HepG2 (cell line): Measurements from ENCODE around the gene C17orf75. TPM values are rescaled to one million over a fixed set of nuclear protein-coding genes. Genes with fewer than 3 reads are reported as not detected.

Experiments used
- ATAC-seq: fragments of 200-7000 bp; cut with Tn5 transposase; 3 replicates; pipeline ENCODE4 v1.9.1; 2020; ENCODE audit warnings: mild to moderate bottlenecking, moderate library complexity
- BruUV-seq: library from RNA; stranded (reverse); fragments of 400-500 nt; replicated peaks from 2 replicates; lab custom pipeline; 2021; lab: Mats Ljungman, UMichigan
- CTCF ChIA-PET: fragments of 300-600 bp; formaldehyde crosslinking; extraction: SDS; loops from one replicate; lab custom pipeline; 2021; ENCODE audit warnings: low total read pairs, inconsistent platforms, low intra/inter-chr PET ratio; lab: Yijun Ruan, JAX
- POLR2A ChIA-PET: fragments of 350-600 bp; sonication (Branson Sonifier 250); formaldehyde crosslinking; loops from one replicate; lab custom pipeline; 2020; ENCODE audit warnings: antibody characterized with exemption, inconsistent platforms; lab: Yijun Ruan, JAX
- DNase-seq: peaks from one replicate; pipeline ENCODE4 v3.0.0-alpha.2; 2015; ENCODE audit warnings: low spot score
- FAIRE-seq: peaks from 3 replicates; lab custom pipeline; 2011; peaks lifted over from hg19 to GRCh38; lab: Jason Lieb, UNC
- H2AFZ ChIP-seq: one replicate; pipeline ENCODE4 v1.6.1; 2011; ENCODE audit warnings: low read length, inconsistent platforms
- H3K27ac ChIP-seq: fragments of 300-600 bp; 3 replicates; pipeline ENCODE4 v1.8.0; 2011; ENCODE audit warnings: mixed run types, mild to moderate bottlenecking, mixed read lengths, low read length, inconsistent platforms; ENCODE audit not compliant: insufficient read depth; ENCODE audit errors: extremely low read length
- H3K27me3 ChIP-seq, 2 experiments: fragments of 200-600 bp in 1 of 2; 2 replicates in 1 of 2; 3 replicates in 1 of 2; pipeline versions ENCODE4 v1.6.0 to v1.8.0; 2011; ENCODE audit warnings: low read length in 2 of 2, mild to moderate bottlenecking in 2 of 2, moderate library complexity in 2 of 2, inconsistent platforms in 1 of 2; ENCODE audit not compliant: insufficient read depth in 2 of 2, control insufficient read depth in 1 of 2
- H3K36me3 ChIP-seq, 2 experiments: fragments of 200-600 bp in 1 of 2; replicated peaks in 1 of 2; 2 replicates in 1 of 2; 3 replicates in 1 of 2; pipeline versions ENCODE4 v1.5.1 to v1.8.0; 2011; ENCODE audit warnings: low read length in 2 of 2, inconsistent platforms in 1 of 2; ENCODE audit not compliant: insufficient read depth in 2 of 2, control insufficient read depth in 1 of 2
- H3K4me1 ChIP-seq: 2 replicates; pipeline ENCODE4 v1.5.1; 2012; ENCODE audit warnings: low read length, inconsistent platforms; ENCODE audit not compliant: insufficient read depth
- H3K4me2 ChIP-seq: 2 replicates; pipeline ENCODE4 v1.6.0; 2011; ENCODE audit warnings: low read depth, low read length, inconsistent platforms
- H3K4me3 ChIP-seq, 3 experiments: fragments of 200-600 bp in 1 of 3; sonication (generic), shearing (Covaris generic) in 1 of 3; replicated peaks in 1 of 3; 2 replicates each; pipeline ENCODE4 v1.5.1; 2011 to 2016; ENCODE audit warnings: low read length in 3 of 3, inconsistent platforms in 2 of 3, low read depth in 2 of 3, mild to moderate bottlenecking in 2 of 3, control low read depth in 1 of 3, mixed read lengths in 1 of 3; ENCODE audit not compliant: insufficient read depth in 1 of 3
- H3K79me2 ChIP-seq: one replicate; pipeline ENCODE4 v1.6.1; 2011; ENCODE audit warnings: low read length, inconsistent platforms; ENCODE audit not compliant: insufficient read depth
- H3K9ac ChIP-seq: 2 replicates; pipeline ENCODE4 v1.6.0; 2011; ENCODE audit warnings: mild to moderate bottlenecking, low read depth, low read length, inconsistent platforms; ENCODE audit not compliant: insufficient read depth
- H3K9me3 ChIP-seq: 2 replicates; pipeline ENCODE4 v1.5.1; 2012; ENCODE audit warnings: mild to moderate bottlenecking, low read length
- H4K20me1 ChIP-seq: 2 replicates; pipeline ENCODE4 v1.6.0; 2011; ENCODE audit warnings: inconsistent platforms, mild to moderate bottlenecking, low read length, moderate library complexity; ENCODE audit not compliant: insufficient read depth
- GABPA ChIP-seq, 2 experiments: IDR thresholded peaks; 2 replicates each; pipeline ENCODE4 v1.6.1; 2011 to 2016; ENCODE audit warnings: low read depth in 2 of 2, low read length in 1 of 2, missing biosample characterization in 1 of 2, missing genetic modification characterization in 1 of 2
- GZF1 ChIP-seq: sonication (generic); formaldehyde crosslinking; IDR thresholded peaks from 2 replicates; pipeline ENCODE4 v1.5.1; 2020; ENCODE audit warnings: mild to moderate bottlenecking, missing genetic modification reagents
- ZBTB8A ChIP-seq: sonication (generic); formaldehyde crosslinking; IDR thresholded peaks from 2 replicates; pipeline ENCODE4 v1.4.0; 2020; ENCODE audit warnings: mild to moderate bottlenecking, low read depth, missing genetic modification reagents, borderline replicate concordance
- WGBS: methylation state at CpG from one replicate; pipeline ENCODE4 v1.1.6; 2017; ENCODE audit warnings: low lambda C conversion rate; 5-methylcytosine and 5-hydroxymethylcytosine counted together
- in situ Hi-C: cut with HindIII; loops from 2 replicates; pipeline ENCODE4 v1.10.0; 2017; ENCODE audit warnings: low pct_unique_long_range_greater_than_20kb; ENCODE audit not compliant: extremely low pct_ligation_motif_present
- intact Hi-C: fragments of 100-400 bp; cut with micrococcal nuclease; formaldehyde crosslinking; loops from one replicate; pipeline ENCODE4 v1.10.0; 2022; ENCODE audit not compliant: unreplicated experiment
- polyA plus RNA-seq, 8 experiments: library from polyadenylated mRNA; depleted of rRNA in 3 of 8; stranded (reverse) in 7 of 8; unstranded in 1 of 8; fragments of >200 nt; fragmentation: Illumina TruSeq in 4 of 8; extraction: Trizol in 4 of 8; gene quantifications; 2 replicates each; pipeline versions ENCODE4 v1.2.1 to v1.2.3, GENCODE V29; 2011 to 2016; ENCODE audit warnings: low read depth in 4 of 8, missing spikeins in 1 of 8, mixed read lengths in 1 of 8; ENCODE audit not compliant: insufficient read depth in 1 of 8
- total RNA-seq, 5 experiments: library from RNA; depleted of rRNA; stranded (reverse); fragments of >200 nt; fragmentation: Illumina TruSeq; extraction: Trizol; gene quantifications; 2 replicates each; pipeline ENCODE4 v1.2.3, GENCODE V29; 2016; ENCODE audit warnings: low read depth in 1 of 5
- TF ChIP-seq, protein P1 (sequence below): sonication (generic); formaldehyde crosslinking; IDR thresholded peaks from 2 replicates; pipeline ENCODE4 v1.4.0; 2020; ENCODE audit warnings: low read depth, missing genetic modification reagents

The C17orf75 gene
- total and polyA plus RNA-seq, 2 of the 13 experiments (the other 11 are each of a cell fraction or from before 2014, with no cell fraction given) = 16.2 to 33.0 TPM

DNA sequence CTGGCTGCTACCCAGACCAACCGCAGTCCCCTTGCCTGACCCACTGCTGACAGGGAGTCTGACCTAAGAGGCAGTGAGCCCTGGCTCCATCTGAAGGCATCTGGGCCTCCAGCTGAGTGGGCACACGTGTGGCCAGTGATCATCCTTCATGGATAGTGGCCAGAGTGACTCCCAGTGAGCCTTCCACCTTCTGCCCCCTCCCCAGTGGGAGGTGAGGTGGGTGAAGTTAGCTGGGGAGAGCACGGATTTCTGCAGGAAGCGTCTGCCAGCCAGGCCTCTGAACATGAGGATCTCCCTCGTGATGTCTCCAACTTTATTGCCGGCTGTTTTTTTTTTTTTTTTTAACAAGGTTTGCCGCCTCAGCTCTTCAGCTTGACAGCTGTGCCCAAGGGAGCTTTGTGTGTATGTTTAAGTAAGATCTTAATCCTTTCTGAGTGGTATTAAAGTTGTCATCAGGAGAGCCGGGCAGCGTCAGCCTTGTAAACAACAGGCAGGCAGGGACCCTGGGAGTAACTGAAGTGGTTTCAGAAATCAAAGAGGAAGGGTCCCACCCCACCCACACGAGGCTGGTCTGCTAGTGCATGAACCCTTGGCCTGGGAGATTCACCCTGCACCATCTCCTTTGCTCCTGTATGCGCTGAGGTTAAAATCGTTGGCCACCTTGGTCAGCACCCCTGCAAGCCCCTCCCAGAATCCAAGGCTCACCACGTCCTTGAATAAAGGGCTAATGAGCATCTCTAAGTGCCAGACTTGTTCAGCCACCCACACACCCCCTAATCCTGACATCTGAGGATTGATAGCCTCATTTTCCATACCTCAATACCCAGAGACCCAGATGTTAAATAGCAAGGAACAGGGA lies 43.0 kb downstream of the C17orf75 start (continued):
- TF ChIP-seq, protein P1, sequence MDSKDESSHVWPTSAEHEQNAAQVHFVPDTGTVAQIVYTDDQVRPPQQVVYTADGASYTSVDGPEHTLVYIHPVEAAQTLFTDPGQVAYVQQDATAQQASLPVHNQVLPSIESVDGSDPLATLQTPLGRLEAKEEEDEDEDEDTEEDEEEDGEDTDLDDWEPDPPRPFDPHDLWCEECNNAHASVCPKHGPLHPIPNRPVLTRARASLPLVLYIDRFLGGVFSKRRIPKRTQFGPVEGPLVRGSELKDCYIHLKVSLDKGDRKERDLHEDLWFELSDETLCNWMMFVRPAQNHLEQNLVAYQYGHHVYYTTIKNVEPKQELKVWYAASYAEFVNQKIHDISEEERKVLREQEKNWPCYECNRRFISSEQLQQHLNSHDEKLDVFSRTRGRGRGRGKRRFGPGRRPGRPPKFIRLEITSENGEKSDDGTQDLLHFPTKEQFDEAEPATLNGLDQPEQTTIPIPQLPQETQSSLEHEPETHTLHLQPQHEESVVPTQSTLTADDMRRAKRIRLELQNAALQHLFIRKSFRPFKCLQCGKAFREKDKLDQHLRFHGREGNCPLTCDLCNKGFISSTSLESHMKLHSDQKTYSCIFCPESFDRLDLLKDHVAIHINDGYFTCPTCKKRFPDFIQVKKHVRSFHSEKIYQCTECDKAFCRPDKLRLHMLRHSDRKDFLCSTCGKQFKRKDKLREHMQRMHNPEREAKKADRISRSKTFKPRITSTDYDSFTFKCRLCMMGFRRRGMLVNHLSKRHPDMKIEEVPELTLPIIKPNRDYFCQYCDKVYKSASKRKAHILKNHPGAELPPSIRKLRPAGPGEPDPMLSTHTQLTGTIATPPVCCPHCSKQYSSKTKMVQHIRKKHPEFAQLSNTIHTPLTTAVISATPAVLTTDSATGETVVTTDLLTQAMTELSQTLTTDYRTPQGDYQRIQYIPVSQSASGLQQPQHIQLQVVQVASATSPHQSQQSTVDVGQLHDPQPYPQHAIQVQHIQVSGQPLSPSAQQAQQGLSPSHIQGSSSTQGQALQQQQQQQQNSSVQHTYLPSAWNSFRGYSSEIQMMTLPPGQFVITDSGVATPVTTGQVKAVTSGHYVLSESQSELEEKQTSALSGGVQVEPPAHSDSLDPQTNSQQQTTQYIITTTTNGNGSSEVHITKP (CRISPR knock-in tag) = no peak
- no peak for TF ChIP-seq ZBTB8A

- in situ Hi-C loops = no loop called here
- FAIRE-seq = peak; percentile 23
- ChIA-PET CTCF (no interaction called here), POLR2A (no interaction called here)
- Histone ChIP-seq H3K9ac (no peak overlapping the region), H3K4me1 (peaks cover 41% of the 10 kb centered on the region), H3K36me3 (no peaks in the 10 kb centered on the region), H3K4me2 (peak overlapping the region; percentile 66; the same call in 1 of the 2 replicates), H3K27me3 (peaks cover 0 to 1% of the 10 kb centered on the region in 2 experiments; a peak in 2 of 5 replicates), H3K27ac (no peak overlapping the region), H4K20me1 (no peaks in the 10 kb centered on the region), H3K4me3 (0 out of 6 replicates have a peak overlapping the region, but pooled peaks of 1 of the 3 experiments have one; percentile 43), H3K9me3 (no peaks in the 10 kb centered on the region), H2AFZ (no peak overlapping the region), H3K79me2 (no peaks in the 10 kb centered on the region)
- TF ChIP-seq GZF1 (CRISPR knock-in tag) (no peak), GABPA (IDR thresholded peaks at IDR 0.05; ENCODE audit: low read depth, low read length) (0 out of 2 replicates have a peak, but pooled peaks have one; percentile 7), GABPA (CRISPR knock-in tag; IDR thresholded peaks at IDR 0.05; ENCODE audit: low read depth) (no peak)
- peak; percentile 41 for ATAC-seq
- intact Hi-C loops = no loop called here
- 30% methylated on average over 4 of the region's 6 CpGs for WGBS
- BruUV-seq = no TSS peak
- DNase-seq = no peak
Measured at GRCh38 chr17:32298298-32298697, 43.7 kb downstream of the C17orf75 start.
